Measurements from ENCODE around the gene ARSA.

Gene ARSA

GRCh38 chr22:50606946-50607658 is 20.9 kb downstream of the ARSA start:
- no peak for DNase-seq
- no peak for TF ChIP-seq CTCF (IDR thresholded peaks at IDR 0.05; ENCODE audit: low read depth, low read length, missing control alignments)
- H3K27ac ChIP-seq: no peak overlapping the region
- in situ Hi-C loops (cut with HindIII; ENCODE audit: low pct_ligation_motif_present, low sequenced_read_pairs): no loop called here
- H3K36me3 ChIP-seq (replicated peaks): no peaks in the 10 kb centered on the region
- peaks cover 36% of the 10 kb centered on the region for H3K27me3 ChIP-seq (replicated peaks)
- H3K4me3 ChIP-seq (ENCODE audit: low read depth, low read length): no peak overlapping the region

GRCh38 chr22:50606165-50606945 is 21.6 kb downstream of the ARSA start:
- peak; percentile 24 for TF ChIP-seq CTCF (IDR thresholded peaks at IDR 0.05; ENCODE audit: low read depth, low read length, missing control alignments)
- in situ Hi-C loops (cut with HindIII; ENCODE audit: low pct_ligation_motif_present, low sequenced_read_pairs): no loop called here
- Histone ChIP-seq H3K4me3 (ENCODE audit: low read depth, low read length) (no peak overlapping the region), H3K27ac (no peak overlapping the region), H3K36me3 (replicated peaks) (no peaks in the 10 kb centered on the region), H3K27me3 (replicated peaks) (peaks cover 41% of the 10 kb centered on the region)
- no peak for DNase-seq

- H3K27ac ChIP-seq: no peak overlapping the region
- no peak overlapping the region for H3K4me3 ChIP-seq (ENCODE audit: low read depth, low read length)
- peaks cover 44% of the 10 kb centered on the region for H3K27me3 ChIP-seq (replicated peaks)
- H3K36me3 ChIP-seq (replicated peaks): no peaks in the 10 kb centered on the region
- in situ Hi-C loops (cut with HindIII; ENCODE audit: low pct_ligation_motif_present, low sequenced_read_pairs): no loop called here
- no peak for TF ChIP-seq CTCF (IDR thresholded peaks at IDR 0.05; ENCODE audit: low read depth, low read length, missing control alignments)
- DNase-seq: no peak
Observed at GRCh38 chr22:50605613-50606074, 22.3 kb downstream of the ARSA start.

GRCh38 chr22:50605002-50605612 is 22.8 kb downstream of the ARSA start:
- DNase-seq: no peak
- Histone ChIP-seq H3K36me3 (replicated peaks) (no peaks in the 10 kb centered on the region), H3K4me3 (ENCODE audit: low read depth, low read length) (no peak overlapping the region), H3K27ac (no peak overlapping the region), H3K27me3 (replicated peaks) (peaks cover 44% of the 10 kb centered on the region)
- in situ Hi-C loops (cut with HindIII; ENCODE audit: low pct_ligation_motif_present, low sequenced_read_pairs): no loop called here
- TF ChIP-seq CTCF (IDR thresholded peaks at IDR 0.05; ENCODE audit: low read depth, low read length, missing control alignments): no peak

GRCh38 chr22:50604256-50605001 is 23.5 kb downstream of the ARSA start:
- Histone ChIP-seq H3K4me3 (ENCODE audit: low read depth, low read length) (no peak overlapping the region), H3K27me3 (replicated peaks) (peaks cover 49% of the 10 kb centered on the region), H3K36me3 (replicated peaks) (no peaks in the 10 kb centered on the region), H3K27ac (no peak overlapping the region)
- no peak for DNase-seq
- in situ Hi-C loops (cut with HindIII; ENCODE audit: low pct_ligation_motif_present, low sequenced_read_pairs): no loop called here
- TF ChIP-seq CTCF (IDR thresholded peaks at IDR 0.05; ENCODE audit: low read depth, low read length, missing control alignments): no peak
